Panc1 (cell line): Measurements from ENCODE around the gene ZNF586. TPM values are rescaled to one million over a fixed set of nuclear protein-coding genes. Genes with fewer than 3 reads are reported as not detected.
"Not testable (repeated sequence)": the region's sequence is repeated elsewhere in the genome, so short reads cannot be mapped to it uniquely, and the experiment has no call there.

Experiments
- ATAC-seq: fragments of 200-7000 bp; cut with Tn5 transposase; 2 replicates; pipeline ENCODE4 v1.9.1; 2020; ENCODE audit warnings: mild to moderate bottlenecking, moderate library complexity
- BruUV-seq: library from RNA; stranded (reverse); fragments of 400-500 nt; replicated peaks from 2 replicates; lab custom pipeline; 2021; lab: Mats Ljungman, UMichigan
- CTCF ChIA-PET: fragments of 300-600 bp; sonication (Branson Sonifier 250); formaldehyde crosslinking; loops from one replicate; lab custom pipeline; 2022; ENCODE audit warnings: antibody characterized with exemption; lab: Charles Lee
- POLR2A ChIA-PET: fragments of 300-600 bp; sonication (Branson Sonifier 250); formaldehyde crosslinking; loops from one replicate; lab custom pipeline; 2022; ENCODE audit warnings: antibody characterized with exemption; lab: Charles Lee
- DNase-seq: peaks from one replicate; pipeline ENCODE4 v3.0.0-alpha.2; 2010; ENCODE audit warnings: low read depth, low spot score
- H3K27ac ChIP-seq: 2 replicates; pipeline ENCODE4 v1.5.1; 2011; ENCODE audit warnings: mild to moderate bottlenecking, low read length, inconsistent platforms
- H3K27me3 ChIP-seq: fragments of 200-500 bp; sonication (Bioruptor generic); 2 replicates; pipeline ENCODE4 v1.6.0; 2014; ENCODE audit warnings: low read length, inconsistent platforms; ENCODE audit not compliant: control insufficient read depth, insufficient read depth
- H3K36me3 ChIP-seq: fragments of 200-500 bp; sonication (Bioruptor generic); 2 replicates; pipeline ENCODE4 v1.5.1; 2014; ENCODE audit warnings: inconsistent platforms, mild to moderate bottlenecking, low read length, moderate library complexity; ENCODE audit not compliant: control insufficient read depth, insufficient read depth
- H3K4me1 ChIP-seq: 2 replicates; pipeline ENCODE4 v1.5.1; 2011; ENCODE audit warnings: inconsistent platforms, mild to moderate bottlenecking, low read length, moderate library complexity; ENCODE audit not compliant: control insufficient read depth, insufficient read depth
- H3K4me3 ChIP-seq, 2 experiments: 2 replicates each; pipeline ENCODE4 v1.5.1; 2011 to 2012; ENCODE audit warnings: low read depth in 2 of 2, low read length in 2 of 2, mild to moderate bottlenecking in 2 of 2, inconsistent platforms in 1 of 2, moderate library complexity in 1 of 2
- H3K9me3 ChIP-seq: fragments of 200-500 bp; sonication (Bioruptor generic); 2 replicates; pipeline ENCODE4 v1.5.1; 2014; ENCODE audit warnings: low read depth, mild to moderate bottlenecking, inconsistent platforms, low read length, moderate library complexity; ENCODE audit not compliant: control insufficient read depth, insufficient read depth
- CTCF ChIP-seq: fragments of 450-650 bp; IDR thresholded peaks from 2 replicates; pipeline ENCODE4 v1.5.1; 2017; ENCODE audit warnings: mild to moderate bottlenecking
- POLR2AphosphoS5 ChIP-seq: IDR thresholded peaks from 2 replicates; pipeline ENCODE4 v1.6.1; 2012; ENCODE audit warnings: mild to moderate bottlenecking, low read depth, low read length, moderate library complexity
- REST ChIP-seq, 2 experiments: IDR thresholded peaks; 2 replicates each; pipeline ENCODE4 v1.6.1; 2011 to 2012; ENCODE audit warnings: low read depth in 2 of 2, control low read depth in 1 of 2, low read length in 1 of 2, mild to moderate bottlenecking in 1 of 2, moderate library complexity in 1 of 2; ENCODE audit not compliant: insufficient read depth in 1 of 2
- SIN3A ChIP-seq: IDR thresholded peaks from 2 replicates; pipeline ENCODE4 v1.6.1; 2012; ENCODE audit warnings: low read depth, mild to moderate bottlenecking, low read length, moderate library complexity, borderline replicate concordance; ENCODE audit not compliant: insufficient read depth
- TCF7L2 ChIP-seq: IDR thresholded peaks from 2 replicates; pipeline ENCODE4 v1.6.1; 2011; ENCODE audit warnings: mild to moderate bottlenecking, low read depth, low read length, inconsistent platforms
- in situ Hi-C: cut with HindIII; loops from 2 replicates; pipeline ENCODE4 v1.10.0; 2016; ENCODE audit warnings: low sequenced_read_pairs, low pct_unique_long_range_greater_than_20kb
- intact Hi-C: fragments of 100-400 bp; cut with micrococcal nuclease; formaldehyde crosslinking; loops from one replicate; pipeline ENCODE4 v1.10.0; 2022; ENCODE audit not compliant: unreplicated experiment
- total RNA-seq: library from RNA; stranded (reverse); gene quantifications from one replicate; pipeline ENCODE4 v1.2.1, GENCODE V29; 2021; ENCODE audit not compliant: unreplicated experiment

ZNF586 gene
- total RNA-seq, 1 experiment from 2014 or later = 10.7 TPM

- BruUV-seq = no TSS peak
- Histone ChIP-seq H3K4me1 (peaks cover 6% of the 10 kb centered on the region; the same call in 1 of the 2 replicates), H3K4me3 (no peak overlapping the region), H3K9me3 (no peaks in the 10 kb centered on the region), H3K27me3 (no peaks in the 10 kb centered on the region), H3K36me3 (no peaks in the 10 kb centered on the region), H3K27ac (no peak overlapping the region)
- POLR2A ChIA-PET = no interaction called here
- ATAC-seq = no peak
- no peak for TF ChIP-seq REST (IDR thresholded peaks at IDR 0.05; ENCODE audit: insufficient read depth in 1 of 2, low read depth in 2 of 2, low read length in 1 of 2)
- TF ChIP-seq TCF7L2 = no peak
- no peak for TF ChIP-seq SIN3A
- in situ Hi-C loops (no loop called here), intact Hi-C loops (no loop called here)
- DNase-seq = no peak
- CTCF ChIA-PET = no interaction called here
Measured at GRCh38 chr19:57807541-57807940, 38.1 kb downstream of the ZNF586 start.

GRCh38 chr19:57810410-57811295 is 41.2 kb downstream of the ZNF586 start:
- POLR2A ChIA-PET, H3K27ac ChIP-seq, ATAC-seq, H3K4me3 ChIP-seq, in situ Hi-C loops, intact Hi-C loops, H3K4me1 ChIP-seq, H3K27me3 ChIP-seq, CTCF ChIA-PET, H3K36me3 ChIP-seq, H3K9me3 ChIP-seq, DNase-seq: not testable (repeated sequence)
- TSS peak; percentile 49 for BruUV-seq

- Histone ChIP-seq H3K27ac (no peak overlapping the region), H3K27me3 (no peaks in the 10 kb centered on the region), H3K4me3 (no peak overlapping the region), H3K4me1 (peaks cover 6% of the 10 kb centered on the region), H3K36me3 (no peaks in the 10 kb centered on the region), H3K9me3 (no peaks in the 10 kb centered on the region)
- TF ChIP-seq SIN3A (no peak), CTCF (no peak), TCF7L2 (no peak), REST (IDR thresholded peaks at IDR 0.05; ENCODE audit: insufficient read depth in 1 of 2, low read depth in 2 of 2, low read length in 1 of 2) (no peak), POLR2AphosphoS5 (no peak)
- ChIA-PET CTCF (no interaction called here), POLR2A (interaction anchor here (0.7 kb wide), 1 partner anchor 37 kb away, joined by 3 read pairs; no protein-coding TSS in a partner anchor)
- intact Hi-C loops = no loop called here
- in situ Hi-C loops = no loop called here
- ATAC-seq = no peak
- no TSS peak for BruUV-seq
- no peak for DNase-seq
Measured at GRCh38 chr19:57812226-57812625, 42.8 kb downstream of the ZNF586 start.
